Measurements from ENCODE around the gene AGAP1.

The AGAP1 gene

GRCh38 chr2:235834781-235835180, 340.9 kb downstream of the AGAP1 start:
- DNase-seq: no peak

GRCh38 chr2:235835810-235836209, 342.0 kb downstream of the AGAP1 start:
- DNase-seq: no peak

GRCh38 chr2:235836491-235836911, 342.7 kb downstream of the AGAP1 start:
- no peak for DNase-seq

- DNase-seq: no peak
These were observed 345.4 kb downstream of the AGAP1 start for GRCh38 chr2:235839226-235839625.

DNA sequence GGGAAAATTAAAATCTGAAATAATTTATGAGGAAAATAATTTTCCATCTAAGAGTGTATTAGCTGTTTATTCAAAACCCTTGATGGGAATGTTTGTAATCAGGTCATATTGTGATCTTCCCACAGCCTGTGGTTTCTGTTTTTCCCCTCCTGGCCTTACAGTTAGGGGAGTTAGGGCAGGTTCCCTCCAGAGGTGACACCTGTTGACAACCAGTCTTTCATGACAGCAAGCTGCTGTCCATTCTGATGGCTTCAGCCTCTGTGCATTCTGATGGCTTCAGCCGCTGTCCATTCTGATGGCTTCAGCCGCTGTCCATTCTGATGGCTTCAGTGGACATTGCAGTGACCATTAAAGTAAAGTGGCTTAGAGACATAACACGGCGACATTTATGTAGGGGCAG, 346.1 kb downstream of the AGAP1 start:
- DNase-seq: no peak

DNA sequence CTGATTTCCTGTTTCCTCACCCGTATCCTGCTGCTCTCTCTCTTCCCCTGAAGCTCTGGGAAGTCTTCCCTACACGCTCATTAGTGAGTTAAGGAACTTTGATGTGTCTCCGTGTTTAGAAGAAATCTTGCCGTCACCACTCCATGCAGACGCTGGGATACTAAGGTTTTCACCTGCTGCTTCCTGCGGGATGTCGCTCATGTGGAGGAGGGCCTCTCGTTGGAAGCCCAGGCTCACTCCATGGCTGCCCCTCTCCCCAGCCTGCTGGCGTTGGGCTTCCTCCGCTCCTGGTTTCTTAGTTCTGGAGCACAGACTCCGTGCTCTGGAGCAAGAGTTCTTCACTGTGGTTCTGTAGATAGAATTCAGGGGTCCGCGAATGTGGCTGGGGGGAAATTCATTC, 348.0 kb downstream of the AGAP1 start:
- DNase-seq: no peak

DNA sequence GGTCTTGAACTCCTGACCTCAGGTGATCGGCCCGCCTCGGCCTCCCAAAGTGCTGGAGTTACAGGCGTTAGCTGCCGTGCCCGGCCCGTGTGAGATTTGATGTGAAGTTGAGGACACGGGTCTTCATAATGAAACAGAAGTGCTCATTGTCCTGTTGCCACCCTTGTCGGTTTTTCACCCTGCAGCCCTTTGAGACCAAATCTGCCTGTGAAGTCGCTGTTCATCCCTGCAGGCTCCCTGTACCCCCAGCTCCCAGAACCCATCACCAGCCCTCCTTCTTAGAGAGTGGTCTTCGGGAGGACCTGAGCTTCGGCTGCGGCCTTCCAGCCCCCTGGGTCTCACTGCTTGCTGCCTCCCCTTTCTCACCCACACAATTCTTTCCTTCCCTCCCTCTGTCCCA, 349.1 kb downstream of the AGAP1 start:
- DNase-seq: no peak

DNA sequence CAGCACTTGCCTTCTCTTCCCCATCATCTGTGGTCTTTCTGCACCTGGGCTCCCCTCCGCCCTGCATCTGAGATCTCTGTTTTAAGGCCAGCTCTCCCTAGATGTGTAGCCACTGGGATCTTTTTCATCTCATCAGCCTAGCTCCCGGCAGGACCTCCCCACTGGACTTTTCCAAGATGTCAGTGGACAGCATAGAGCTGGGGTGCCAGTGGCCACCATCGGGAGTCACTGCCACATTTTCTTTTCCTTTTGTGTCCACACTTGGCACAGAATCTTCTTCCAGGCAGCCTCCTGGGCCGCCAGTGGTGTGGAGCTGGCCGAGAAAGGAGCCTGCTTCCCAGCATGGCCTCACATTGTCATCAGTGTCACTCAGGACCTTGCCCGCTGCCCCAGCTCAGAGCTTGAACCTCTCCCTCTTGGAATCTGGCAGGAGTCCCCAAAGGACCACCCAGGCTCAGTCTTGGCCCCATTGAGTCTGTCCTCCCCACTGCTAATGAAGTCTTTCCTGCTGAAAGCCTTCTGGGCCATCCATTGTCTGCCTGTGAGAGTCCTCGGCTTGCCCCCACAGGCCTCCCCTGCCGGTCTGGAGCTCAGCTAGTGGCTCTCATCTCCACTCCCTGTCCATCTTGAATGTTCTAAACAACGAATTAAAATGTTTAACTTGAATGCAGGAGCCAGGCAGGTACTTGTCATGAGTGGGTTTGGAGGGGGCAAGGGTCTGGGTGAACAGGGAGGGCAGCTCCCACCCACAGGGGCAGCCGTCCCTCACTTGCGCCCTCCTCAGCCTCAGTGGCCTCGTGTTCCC, 349.9 kb downstream of the AGAP1 start:
- no peak for DNase-seq

GRCh38 chr2:235844561-235844960, 350.7 kb downstream of the AGAP1 start:
- no peak for DNase-seq

- no peak for DNase-seq
These were observed 351.4 kb downstream of the AGAP1 start for GRCh38 chr2:235845245-235845644.

DNA sequence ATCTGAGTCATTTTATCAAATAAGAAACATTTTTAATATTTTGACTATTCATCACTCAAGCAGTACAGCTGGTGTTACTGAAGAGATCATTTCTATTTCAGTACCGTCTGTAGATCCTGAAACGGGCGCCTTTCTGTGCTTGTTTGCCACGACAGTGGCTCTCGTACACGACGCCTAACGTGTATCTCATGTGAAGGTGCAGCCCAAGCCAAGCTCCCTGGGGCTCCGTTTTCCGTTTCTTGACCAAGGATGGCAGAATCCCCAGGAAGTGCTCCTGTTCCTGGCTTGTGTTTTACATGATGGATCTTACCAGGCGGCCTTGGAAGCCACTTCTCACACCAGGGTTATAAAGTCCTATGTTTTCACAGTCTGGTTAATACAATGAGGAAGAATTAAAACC, 353.7 kb downstream of the AGAP1 start:
- no peak for DNase-seq

DNA sequence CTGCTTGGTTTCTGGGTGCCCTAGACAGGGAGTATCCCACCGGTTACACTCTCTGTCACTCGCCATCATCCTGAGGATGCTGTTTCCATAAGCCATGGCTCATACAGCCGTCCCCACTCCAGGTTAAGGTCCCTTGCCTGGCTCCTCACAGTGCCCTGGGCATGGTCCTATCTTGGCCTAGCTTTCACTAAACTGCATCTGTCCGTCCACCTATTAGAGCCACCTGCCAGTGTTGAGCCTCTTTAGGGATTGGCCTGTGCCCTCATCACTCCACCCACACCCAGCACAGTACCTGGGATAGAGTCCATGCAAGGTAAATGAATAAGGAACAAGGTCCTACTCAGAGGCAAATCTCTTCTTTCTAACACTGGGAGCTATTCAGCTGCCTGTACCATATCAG, 354.2 kb downstream of the AGAP1 start:
- DNase-seq: no peak

GRCh38 chr2:235848946-235849345, 355.1 kb downstream of the AGAP1 start:
- no peak for DNase-seq

DNA sequence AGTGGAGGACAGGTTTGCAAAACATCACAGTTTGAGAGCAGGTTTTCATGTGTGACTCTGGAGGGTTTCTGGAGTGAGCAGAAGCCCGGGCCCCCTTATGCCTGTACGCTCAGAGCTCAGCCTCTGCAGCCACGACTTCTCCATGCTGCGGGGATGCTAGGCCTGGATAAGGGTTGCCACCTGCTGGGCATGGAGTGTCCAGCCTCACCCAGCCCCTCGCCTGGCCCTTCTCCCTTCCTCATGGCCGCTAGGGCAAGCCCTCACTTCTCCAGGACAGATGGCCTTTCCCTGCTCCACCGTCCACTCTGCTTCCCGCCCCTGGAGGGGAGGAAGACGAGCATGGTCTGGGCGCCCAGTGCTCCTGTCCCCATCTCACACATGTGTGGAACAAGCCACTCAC, 355.6 kb downstream of the AGAP1 start:
- no peak for DNase-seq

GRCh38 chr2:235850289-235850688, 356.4 kb downstream of the AGAP1 start:
- no peak for DNase-seq

GRCh38 chr2:235850771-235851551, 357.1 kb downstream of the AGAP1 start:
- DNase-seq: no peak

GRCh38 chr2:235851828-235852525, 358.1 kb downstream of the AGAP1 start:
- no peak for DNase-seq

GRCh38 chr2:235852526-235852920, 358.7 kb downstream of the AGAP1 start:
- DNase-seq: no peak

- DNase-seq: peak in 1 of 2 experiments; percentile 8
These were observed 360.4 kb downstream of the AGAP1 start for GRCh38 chr2:235854276-235854675.

GRCh38 chr2:235855011-235855410, 361.2 kb downstream of the AGAP1 start:
- no peak for DNase-seq

DNA sequence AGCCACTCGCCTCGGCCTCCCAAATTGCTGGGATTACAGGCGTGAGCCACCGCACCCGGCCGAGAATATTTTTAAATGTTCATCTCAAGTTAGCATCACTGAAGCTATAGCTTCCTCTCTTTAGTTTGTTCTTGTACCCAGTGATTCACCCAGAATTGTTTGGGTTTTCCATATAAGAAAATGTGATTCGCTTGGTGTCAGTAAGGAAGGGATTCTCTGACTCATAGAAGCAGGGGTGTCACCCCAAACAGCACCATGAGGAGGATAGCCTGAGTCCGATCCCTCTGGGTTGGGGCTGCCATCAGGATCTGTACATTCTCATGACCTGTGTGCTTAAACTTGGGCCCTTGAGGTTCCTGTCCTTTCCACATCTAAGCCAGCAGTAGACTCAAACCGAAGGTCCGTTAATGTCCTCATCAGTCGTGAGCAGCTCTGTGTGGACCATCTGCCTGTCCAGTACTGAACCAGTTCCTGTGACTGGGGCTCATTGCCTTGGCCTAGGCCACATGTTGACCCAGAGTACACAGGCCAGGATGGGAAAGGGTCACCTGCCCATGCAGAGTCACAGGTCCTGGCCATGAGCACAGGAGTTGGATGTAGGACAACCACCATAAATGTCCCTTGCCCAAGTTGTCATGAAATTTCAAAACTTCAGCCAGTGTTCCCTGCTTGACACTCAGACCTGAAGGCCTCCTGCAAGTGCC, 362.5 kb downstream of the AGAP1 start:
- DNase-seq: no peak

GRCh38 chr2:235857598-235857997, 363.8 kb downstream of the AGAP1 start:
- no peak for DNase-seq

DNA sequence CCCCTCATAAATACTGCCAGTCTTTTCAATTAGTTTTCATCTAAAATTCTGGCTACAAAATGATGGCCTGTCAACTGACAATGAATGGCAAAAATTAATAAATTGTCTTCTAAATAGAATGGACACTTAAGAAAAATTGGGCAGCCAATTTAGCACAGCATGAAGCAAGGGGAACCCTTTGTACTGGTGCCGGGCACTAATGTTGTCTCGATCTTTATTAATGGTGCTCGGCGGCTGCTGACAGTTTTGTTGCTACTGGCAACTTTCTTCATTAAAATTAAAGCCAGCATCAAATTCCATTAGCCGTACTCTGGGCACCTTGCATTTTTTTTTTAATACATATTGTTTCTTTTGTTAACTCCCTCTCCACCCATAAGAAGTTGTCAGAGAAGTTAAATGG, 365.0 kb downstream of the AGAP1 start:
- no peak for DNase-seq
